Thyroid gland (tissue), 4 donors: ENCODE data around the gene CNTD1. TPM values are rescaled to one million over a fixed set of nuclear protein-coding genes. Genes with fewer than 3 reads are reported as not detected.

Experiments
- microRNA-seq: library from miRNA; unstranded; fragments of <30 nt; microRNA quantifications from one replicate; pipeline ENCODE4, GENCODE V29; 2016
- small RNA-seq: library from RNA; depleted of rRNA; stranded (forward); fragments of <200 nt; gene quantifications from one replicate; pipeline ENCODE3, GENCODE V24; 2016
- total RNA-seq, 4 donors: library from RNA; depleted of rRNA; stranded (reverse); fragments of >200 nt; gene quantifications; one replicate each; pipeline ENCODE4 v1.2.3, GENCODE V29; 2016

Gene CNTD1
- total RNA-seq, 4 donors from 2014 or later: 0.27 TPM; not detected in 3

Small RNA genes lying within 50 kb of the gene (microRNA-seq; reads per million reads assigned to microRNA genes)
- gene MIR6781: not detected

Small RNA genes lying within 50 kb of the gene (small RNA-seq; reads per million reads assigned to genes)
- not detected for gene HMGN2P15
- not detected for gene MIR6781

Other genes with a start within 250 kb of the CNTD1 start
- 1 to 10 TPM in 2 of 4 donors, under 1 TPM in 2; 0.21 to 4.1 (median 1.3) TPM for gene HSD17B1, start 245.9 kb upstream of the CNTD1 start, total RNA-seq
- gene COASY, start 236.7 kb upstream of the CNTD1 start, total RNA-seq: 10 to 100 TPM; 32.7 to 60.9 (median 48.7) TPM
- gene MLX, start 231.8 kb upstream of the CNTD1 start, total RNA-seq: 10 to 100 TPM; 47.0 to 62.8 (median 52.9) TPM
- gene PSMC3IP, start 221.1 kb upstream of the CNTD1 start, total RNA-seq: 1 to 10 TPM; 1.4 to 5.8 (median 4.5) TPM
- gene RETREG3, start 189.5 kb upstream of the CNTD1 start, total RNA-seq: 10 to 100 TPM; 61.9 to 74.4 (median 72.1) TPM
- 10 to 100 TPM; 17.1 to 45.6 (median 31.7) TPM for gene TUBG1, start 189.2 kb upstream of the CNTD1 start, total RNA-seq
- 10 to 100 TPM; 20.4 to 38.7 (median 24.4) TPM for gene TUBG2, start 139.6 kb upstream of the CNTD1 start, total RNA-seq
- 10 to 100 TPM; 22.0 to 30.4 (median 26.4) TPM for gene PLEKHH3, start 121.9 kb upstream of the CNTD1 start, total RNA-seq
- gene CCR10, start 117.0 kb upstream of the CNTD1 start, total RNA-seq: 1 to 10 TPM; 2.0 to 3.6 (median 2.6) TPM
- gene CNTNAP1, start 116.3 kb upstream of the CNTD1 start, total RNA-seq: 1 to 10 TPM; 2.3 to 4.2 (median 2.5) TPM
- 10 to 100 TPM; 39.3 to 69.2 (median 56.4) TPM for gene EZH1, start 53.8 kb upstream of the CNTD1 start, total RNA-seq
- 10 to 100 TPM; 18.6 to 55.3 (median 25.7) TPM for gene RAMP2, start 37.6 kb upstream of the CNTD1 start, total RNA-seq
- 10 to 100 TPM; 38.5 to 71.2 (median 56.3) TPM for gene VPS25, start 25.4 kb upstream of the CNTD1 start, total RNA-seq
- under 1 TPM in 2 of 4 donors, not detected in 2; 0.13 to 0.45 TPM for gene WNK4, start 18.3 kb upstream of the CNTD1 start, total RNA-seq
- gene COA3, start 157 bp upstream of the CNTD1 start, total RNA-seq: 10 to 100 TPM; 46.4 to 94.4 (median 80.3) TPM
- gene BECN1, start 25.4 kb downstream of the CNTD1 start, total RNA-seq: 100 to 1,000 TPM; 107 to 213 (median 120) TPM
- 100 to 1,000 TPM in 1 of 4 donors, 10 to 100 TPM in 3; 78.3 to 119 (median 85.4) TPM for gene PSME3, start 34.5 kb downstream of the CNTD1 start, total RNA-seq
- gene AOC2, start 45.7 kb downstream of the CNTD1 start, total RNA-seq: 1 to 10 TPM in 3 of 4 donors, under 1 TPM in 1; 0.93 to 1.7 (median 1.3) TPM
- 10 to 100 TPM in 1 of 4 donors, 1 to 10 TPM in 3; 4.2 to 11.6 (median 5.8) TPM for gene AOC3, start 52.3 kb downstream of the CNTD1 start, total RNA-seq
- gene G6PC1, start 101.9 kb downstream of the CNTD1 start, total RNA-seq: not detected
- 10 to 100 TPM; 25.6 to 37.9 (median 32.5) TPM for gene AARSD1, start 165.6 kb downstream of the CNTD1 start, total RNA-seq
- under 1 TPM in 3 of 4 donors, not detected in 1; 0.11 to 0.75 (median 0.54) TPM for gene PTGES3L, start 181.2 kb downstream of the CNTD1 start, total RNA-seq
- 10 to 100 TPM; 25.8 to 31.9 (median 28.4) TPM for gene RUNDC1, start 181.7 kb downstream of the CNTD1 start, total RNA-seq
- 1,000 to 10,000 TPM in 2 of 4 donors, 100 to 1,000 TPM in 2; 425 to 1,406 (median 814) TPM for gene RPL27, start 199.6 kb downstream of the CNTD1 start, total RNA-seq
- 10 to 100 TPM; 23.9 to 43.9 (median 35.8) TPM for gene IFI35, start 207.9 kb downstream of the CNTD1 start, total RNA-seq
- gene VAT1, start 223.5 kb downstream of the CNTD1 start, total RNA-seq: 100 to 1,000 TPM; 118 to 153 (median 131) TPM
- 10 to 100 TPM in 2 of 4 donors, 1 to 10 TPM in 2; 5.2 to 14.8 (median 10.3) TPM for gene RND2, start 226.4 kb downstream of the CNTD1 start, total RNA-seq